ENCODE results near the gene MYO9B. TPM values are rescaled to one million over a fixed set of nuclear protein-coding genes. Genes with fewer than 3 reads are reported as not detected.
"Not testable (repeated sequence)": the region's sequence is repeated elsewhere in the genome, so short reads cannot be mapped to it uniquely, and the experiment has no call there.

MYO9B gene
- total and polyA plus RNA-seq, 8 donors: 56.5 to 149 (median 66.0) TPM

- H3K4me3 ChIP-seq: no peak overlapping the region
- peaks cover 0 to 99% of the 10 kb centered on the region in 2 donors for H3K36me3 ChIP-seq
- intact Hi-C loops (cut with DNase I): no loop called here
Measured at GRCh38 chr19:17159466-17160393, 84.2 kb downstream of the MYO9B start.

GRCh38 chr19:17160908-17161307 is 85.3 kb downstream of the MYO9B start:
- no peak for ATAC-seq
- intact Hi-C loops (cut with DNase I): no loop called here
- Histone ChIP-seq H3K36me3 (peaks cover 0 to 99% of the 10 kb centered on the region in 2 donors), H3K27ac (no peak overlapping the region), H3K4me1 (peaks cover 0 to 10% of the 10 kb centered on the region in 2 donors), H3K4me3 (no peak overlapping the region), H3K9me3 (peaks cover 0 to 2% of the 10 kb centered on the region in 2 donors), H3K27me3 (no peaks in the 10 kb centered on the region)
- no peak for TF ChIP-seq CTCF (IDR thresholded peaks at IDR 0.05)
- DNase-seq: no peak

More at GRCh38 chr19:17159466-17160393, 84.2 kb downstream of the MYO9B start:
- peaks cover 0 to 10% of the 10 kb centered on the region in 2 donors for H3K4me1 ChIP-seq
- no peaks in the 10 kb centered on the region for H3K27me3 ChIP-seq
- no peak overlapping the region for H3K27ac ChIP-seq
- H3K9me3 ChIP-seq: peaks cover 0 to 2% of the 10 kb centered on the region in 2 donors
- no peak for DNase-seq
- no peak for TF ChIP-seq CTCF (IDR thresholded peaks at IDR 0.05)
- no peak for ATAC-seq

- ATAC-seq; H3K9me3 ChIP-seq; H3K4me3 ChIP-seq; H3K27ac ChIP-seq; intact Hi-C loops (cut with DNase I); DNase-seq; H3K27me3 ChIP-seq; H3K4me1 ChIP-seq: not testable (repeated sequence)
- H3K36me3 ChIP-seq: peaks cover 0 to 99% of the 10 kb centered on the region in 2 donors
Measured at GRCh38 chr19:17162131-17162530, 86.6 kb downstream of the MYO9B start.

GRCh38 chr19:17162580-17162979 is 87.0 kb downstream of the MYO9B start:
- intact Hi-C loops (cut with DNase I): no loop called here
- H3K27me3 ChIP-seq: no peaks in the 10 kb centered on the region

GRCh38 chr19:17163652-17164051 is 88.1 kb downstream of the MYO9B start:
- Histone ChIP-seq H3K27me3 (no peaks in the 10 kb centered on the region), H3K4me3 (no peak overlapping the region), H3K27ac (no peak overlapping the region), H3K36me3 (peaks cover 0 to 99% of the 10 kb centered on the region in 2 donors), H3K9me3 (peaks cover 0 to 2% of the 10 kb centered on the region in 2 donors), H3K4me1 (no peaks in the 10 kb centered on the region)
- DNase-seq: no peak
- intact Hi-C loops (cut with DNase I): no loop called here
- TF ChIP-seq CTCF (IDR thresholded peaks at IDR 0.05): no peak
- ATAC-seq: no peak

More at GRCh38 chr19:17162580-17162979, 87.0 kb downstream of the MYO9B start:
- no peak overlapping the region for H3K4me3 ChIP-seq
- H3K4me1 ChIP-seq: no peaks in the 10 kb centered on the region
- ATAC-seq (no peak), DNase-seq (no peak)
- no peak for TF ChIP-seq CTCF (IDR thresholded peaks at IDR 0.05)
- H3K36me3 ChIP-seq: peaks cover 0 to 99% of the 10 kb centered on the region in 2 donors
- H3K27ac ChIP-seq: no peak overlapping the region
- H3K9me3 ChIP-seq: peaks cover 0 to 2% of the 10 kb centered on the region in 2 donors
